HCT116 (cell line): ENCODE measurements around the gene EPHA3. TPM values are rescaled to one million over a fixed set of nuclear protein-coding genes. Genes with fewer than 3 reads are reported as not detected.

Experiments
- ATAC-seq: fragments of 200-7000 bp; cut with Tn5 transposase; 2 replicates; pipeline ENCODE4 v1.9.1; 2020; ENCODE audit warnings: mild to moderate bottlenecking, moderate library complexity
- BruUV-seq: library from RNA; stranded (reverse); fragments of 400-500 nt; replicated peaks from 2 replicates; lab custom pipeline; 2021; lab: Mats Ljungman, UMichigan
- CTCF ChIA-PET: fragments of 300-600 bp; sonication (Branson Sonifier 250); formaldehyde crosslinking; loops from one replicate; lab custom pipeline; 2021; ENCODE audit warnings: antibody characterized with exemption; lab: Charles Lee
- POLR2A ChIA-PET: fragments of 300-600, 350-600 bp; sonication (Branson Sonifier 250); formaldehyde crosslinking; loops from one replicate; lab custom pipeline; 2021; ENCODE audit warnings: antibody characterized with exemption; lab: Charles Lee
- RAD21 ChIA-PET, 2 experiments: fragments of 300-600 bp; sonication (Branson Sonifier 250); formaldehyde crosslinking; loops; one replicate each; lab custom pipeline; 2023; ENCODE audit warnings: low total read pairs in 2 of 2; ENCODE audit not compliant: uncharacterized antibody in 2 of 2, unreplicated experiment in 2 of 2, low non-redundant PET in 1 of 2; lab: Charles Lee
- DNase-seq: peaks from one replicate; pipeline ENCODE4 v3.0.0-alpha.2; 2010; ENCODE audit warnings: low read depth, low spot score
- H2AFZ ChIP-seq: fragments of 200-600 bp; shearing (Covaris generic), sonication (generic); 2 replicates; pipeline ENCODE4 v1.6.1; 2017; ENCODE audit warnings: low read depth, mixed run types, mixed read lengths, antibody characterized with exemption, low read length; ENCODE audit not compliant: poor library complexity, severe bottlenecking
- H3K27ac ChIP-seq: 2 replicates; pipeline ENCODE4 v1.5.1; 2012; ENCODE audit warnings: low read depth, low read length
- H3K27me3 ChIP-seq: fragments of 200-600 bp; sonication (generic); 2 replicates; pipeline ENCODE4 v1.6.1; 2016; ENCODE audit warnings: mixed run types, low read length, mixed read lengths; ENCODE audit not compliant: insufficient read depth
- H3K36me3 ChIP-seq, 2 experiments: fragments of 200-500 bp in 1 of 2; fragments of 200-600 bp in 1 of 2; sonication (Bioruptor generic) in 1 of 2; sonication (generic) in 1 of 2; 2 replicates each; pipeline versions ENCODE4 v1.5.1 to v1.6.1; 2014 to 2016; ENCODE audit warnings: low read length in 2 of 2, inconsistent platforms in 1 of 2, mixed read lengths in 1 of 2, mixed run types in 1 of 2; ENCODE audit not compliant: insufficient read depth in 2 of 2, control insufficient read depth in 1 of 2
- H3K4me1 ChIP-seq, 2 experiments: fragments of 200-600 bp in 1 of 2; sonication (generic) in 1 of 2; 2 replicates each; pipeline versions ENCODE4 v1.5.1 to v1.6.1; 2012 to 2017; ENCODE audit warnings: low read length in 2 of 2, inconsistent platforms in 1 of 2, mild to moderate bottlenecking in 1 of 2, mixed read lengths in 1 of 2, mixed run types in 1 of 2, moderate library complexity in 1 of 2; ENCODE audit not compliant: insufficient read depth in 2 of 2, control insufficient read depth in 1 of 2
- H3K4me2 ChIP-seq: fragments of 200-600 bp; sonication (generic); 2 replicates; pipeline ENCODE4 v1.6.1; 2017; ENCODE audit warnings: mixed run types, low read length, mixed read lengths
- H3K4me3 ChIP-seq, 2 experiments: fragments of 200-600 bp in 1 of 2; sonication (generic) in 1 of 2; replicated peaks in 1 of 2; 2 replicates each; pipeline ENCODE4 v1.5.1; 2011 to 2016; ENCODE audit warnings: low read length in 2 of 2, control low read depth in 1 of 2, low read depth in 1 of 2, mild to moderate bottlenecking in 1 of 2, mixed read lengths in 1 of 2, mixed run types in 1 of 2
- H3K79me2 ChIP-seq: fragments of 200-600 bp; sonication (generic); 2 replicates; pipeline ENCODE4 v1.6.1; 2017; ENCODE audit warnings: mild to moderate bottlenecking, mixed run types, low read length, moderate library complexity, mixed read lengths; ENCODE audit not compliant: insufficient read depth
- H3K9ac ChIP-seq: fragments of 200-600 bp; sonication (generic); 2 replicates; pipeline ENCODE4 v1.6.1; 2016; ENCODE audit warnings: low read length, mixed read lengths
- H3K9me2 ChIP-seq: fragments of 200-600 bp; sonication (generic), shearing (Covaris generic); 2 replicates; pipeline ENCODE4 v1.6.1; 2017; ENCODE audit warnings: mixed run types, mild to moderate bottlenecking, moderate library complexity; ENCODE audit not compliant: insufficient read depth
- H3K9me3 ChIP-seq, 2 experiments: fragments of 200-500 bp in 1 of 2; fragments of 200-600 bp in 1 of 2; sonication (Bioruptor generic) in 1 of 2; sonication (generic) in 1 of 2; 2 replicates each; pipeline ENCODE4 v1.6.1; 2014 to 2017; ENCODE audit warnings: low read length in 2 of 2, mixed read lengths in 2 of 2, inconsistent platforms in 1 of 2, low read depth in 1 of 2, mild to moderate bottlenecking in 1 of 2, mixed run types in 1 of 2, moderate library complexity in 1 of 2; ENCODE audit not compliant: control insufficient read depth in 1 of 2, insufficient read depth in 1 of 2
- H4K20me1 ChIP-seq: fragments of 200-600 bp; sonication (generic), shearing (Covaris generic); 2 replicates; pipeline ENCODE4 v1.6.1; 2017; ENCODE audit warnings: mixed run types, mild to moderate bottlenecking, moderate library complexity; ENCODE audit not compliant: insufficient read depth
- CEBPB ChIP-seq: IDR thresholded peaks from 2 replicates; pipeline ENCODE4 v1.6.1; 2012; ENCODE audit warnings: low read depth
- EZH2 ChIP-seq: fragments of 200-600 bp; sonication (generic); IDR thresholded peaks from 2 replicates; pipeline ENCODE4 v1.6.1; 2017; ENCODE audit warnings: antibody characterized with exemption, mixed run types
- RAD21 ChIP-seq: IDR thresholded peaks from 2 replicates; pipeline ENCODE4 v1.6.1; 2012; ENCODE audit warnings: low read depth, mild to moderate bottlenecking
- SIN3A ChIP-seq: IDR thresholded peaks from 2 replicates; pipeline ENCODE4 v1.6.1; 2012; ENCODE audit warnings: low read depth
- TCF7L2 ChIP-seq: IDR thresholded peaks from 2 replicates; pipeline ENCODE4 v1.7.0; 2011; ENCODE audit warnings: borderline replicate concordance, inconsistent platforms; ENCODE audit not compliant: insufficient read depth, insufficient read length; ENCODE audit errors: extremely low read depth
- ZBTB33 ChIP-seq: IDR thresholded peaks from 2 replicates; pipeline ENCODE4 v1.6.1; 2011; ENCODE audit warnings: mild to moderate bottlenecking, low read length, moderate library complexity; ENCODE audit not compliant: insufficient replicate concordance; ENCODE audit errors: extremely low read depth
- intact Hi-C: fragments of 100-400 bp; cut with micrococcal nuclease; formaldehyde crosslinking; loops from 2 replicates; pipeline ENCODE4 v1.10.0; 2022
- total RNA-seq: library from RNA; stranded (reverse); gene quantifications from one replicate; pipeline ENCODE4 v1.2.1, GENCODE V29; 2021; ENCODE audit not compliant: unreplicated experiment

The EPHA3 gene
- total RNA-seq, 1 experiment from 2014 or later: not detected

DNA sequence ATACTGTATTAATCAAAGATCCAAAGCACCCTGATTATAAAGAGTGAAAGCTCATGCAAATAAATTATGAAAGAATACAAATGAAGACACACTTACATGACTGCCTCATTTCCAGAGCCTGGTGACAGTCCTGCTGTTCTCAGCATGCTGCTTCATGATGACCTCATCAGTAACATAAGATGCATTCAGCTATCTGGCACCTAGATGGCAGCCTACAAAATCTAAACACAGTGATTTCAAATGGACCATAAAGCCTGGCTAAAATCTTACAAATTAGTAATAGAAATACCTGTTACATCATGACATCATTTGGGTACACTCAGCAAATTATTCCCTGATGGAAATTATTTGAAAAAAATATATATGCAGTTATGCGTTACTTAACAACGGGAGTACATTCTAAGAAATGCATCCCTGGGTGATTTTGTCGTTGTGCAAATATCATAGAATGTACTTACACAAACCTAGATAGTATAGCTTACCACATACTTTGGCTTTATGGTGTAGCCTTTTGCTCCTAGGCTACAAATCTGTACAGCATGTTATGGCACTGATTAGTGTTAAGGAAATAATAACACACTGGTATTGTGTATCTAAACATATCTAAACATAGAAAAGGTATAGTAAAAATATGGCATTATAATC is 207.2 kb downstream of the EPHA3 start:
- Histone ChIP-seq H3K4me1 (no peaks in the 10 kb centered on the region), H2AFZ (no peak overlapping the region), H3K79me2 (no peaks in the 10 kb centered on the region), H3K4me3 (no peak overlapping the region), H3K36me3 (no peaks in the 10 kb centered on the region), H3K27ac (no peak overlapping the region), H3K4me2 (no peak overlapping the region), H3K27me3 (no peaks in the 10 kb centered on the region), H3K9ac (no peak overlapping the region), H3K9me3 (peaks cover 3 to 21% of the 10 kb centered on the region in 2 experiments; a peak in 2 of 4 replicates), H4K20me1 (no peaks in the 10 kb centered on the region), H3K9me2 (no peaks in the 10 kb centered on the region)
- ATAC-seq (no peak), DNase-seq (no peak)
- ChIA-PET CTCF (no interaction called here), RAD21 (no interaction called here), POLR2A (no interaction called here)
- TF ChIP-seq CEBPB: no peak
- no peak for TF ChIP-seq SIN3A
- TF ChIP-seq TCF7L2: no peak
- TF ChIP-seq RAD21: no peak
- TF ChIP-seq ZBTB33: no peak
- no peak for TF ChIP-seq EZH2
- no TSS peak for BruUV-seq
- intact Hi-C loops: no loop called here
